Glomerular visceral epithelial cell (primary cell): Measurements from ENCODE around the gene JAKMIP1.

Experiments used
- DNase-seq: peaks from one replicate; pipeline ENCODE4 v3.0.0-alpha.2; 2016; ENCODE audit errors: extremely low spot score

JAKMIP1 gene

GRCh38 chr4:6119507-6120020, 80.8 kb downstream of the JAKMIP1 start:
- DNase-seq: no peak

GRCh38 chr4:6118201-6118600, 82.1 kb downstream of the JAKMIP1 start:
- no peak for DNase-seq

GRCh38 chr4:6116696-6117285, 83.6 kb downstream of the JAKMIP1 start:
- DNase-seq: no peak

- no peak for DNase-seq
Observed at GRCh38 chr4:6115746-6116586, 84.4 kb downstream of the JAKMIP1 start.

- no peak for DNase-seq
Observed at GRCh38 chr4:6115342-6115741, 85.0 kb downstream of the JAKMIP1 start.

- no peak for DNase-seq
Observed at GRCh38 chr4:6114601-6115000, 85.7 kb downstream of the JAKMIP1 start.

GRCh38 chr4:6114181-6114580, 86.2 kb downstream of the JAKMIP1 start:
- DNase-seq: no peak

GRCh38 chr4:6113641-6114040, 86.7 kb downstream of the JAKMIP1 start:
- DNase-seq: no peak

- no peak for DNase-seq
Observed at GRCh38 chr4:6112606-6113290, 87.6 kb downstream of the JAKMIP1 start.

- no peak for DNase-seq
Observed at GRCh38 chr4:6111354-6111960, 88.9 kb downstream of the JAKMIP1 start.

- no peak for DNase-seq
Observed at GRCh38 chr4:6110681-6111353, 89.5 kb downstream of the JAKMIP1 start.

GRCh38 chr4:6109842-6110560, 90.3 kb downstream of the JAKMIP1 start:
- DNase-seq: no peak

- DNase-seq: no peak
Observed at GRCh38 chr4:6107886-6108285, 92.5 kb downstream of the JAKMIP1 start.

- DNase-seq: no peak
Observed at GRCh38 chr4:6107114-6107791, 93.1 kb downstream of the JAKMIP1 start.

GRCh38 chr4:6106156-6106555, 94.2 kb downstream of the JAKMIP1 start:
- DNase-seq: no peak

GRCh38 chr4:6105311-6105911, 94.9 kb downstream of the JAKMIP1 start:
- no peak for DNase-seq

GRCh38 chr4:6104541-6105130, 95.7 kb downstream of the JAKMIP1 start:
- no peak for DNase-seq

- DNase-seq: no peak
Observed at GRCh38 chr4:6097581-6097980, 102.8 kb downstream of the JAKMIP1 start.

GRCh38 chr4:6095897-6096296, 104.5 kb downstream of the JAKMIP1 start:
- DNase-seq: no peak
